Stimulated activated CD4-positive, alpha-beta T cell treated with anti-CD3 and anti-CD28 coated beads, Interleukin-1b, Interleukin-23, amount 100 ng/mL, for 24 hours (primary cell): ENCODE results near the gene POMGNT1.
A peak's percentile ranks its signal among the peaks of the same experiment; 100 is the strongest.

Source experiments
- DNase-seq, 4 experiments: peaks; one replicate each; pipeline ENCODE4 v3.0.0-alpha.2; 2020; ENCODE audit warnings: low read depth in 4 of 4, low spot score in 1 of 4

POMGNT1 gene

DNA sequence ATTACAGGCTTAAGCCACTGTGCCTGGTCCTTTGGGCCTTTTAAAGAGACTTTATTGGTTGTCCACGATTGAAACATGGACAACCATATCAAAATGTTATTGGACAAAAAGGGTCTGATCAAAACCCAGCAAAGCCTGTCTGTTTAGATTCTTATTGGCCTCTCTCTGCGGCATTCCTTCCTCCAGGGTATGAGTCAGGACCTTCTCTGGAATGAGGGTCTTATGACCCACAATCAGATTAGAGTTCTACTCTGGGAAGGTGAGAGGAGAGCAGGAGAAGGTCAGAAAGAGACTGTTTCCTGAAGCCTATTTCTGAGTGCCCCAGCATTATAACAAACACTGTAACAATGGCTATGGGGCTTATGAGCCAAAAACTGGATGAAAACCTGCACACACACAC, 12.8 kb upstream of the POMGNT1 start:
- no peak for DNase-seq

DNA sequence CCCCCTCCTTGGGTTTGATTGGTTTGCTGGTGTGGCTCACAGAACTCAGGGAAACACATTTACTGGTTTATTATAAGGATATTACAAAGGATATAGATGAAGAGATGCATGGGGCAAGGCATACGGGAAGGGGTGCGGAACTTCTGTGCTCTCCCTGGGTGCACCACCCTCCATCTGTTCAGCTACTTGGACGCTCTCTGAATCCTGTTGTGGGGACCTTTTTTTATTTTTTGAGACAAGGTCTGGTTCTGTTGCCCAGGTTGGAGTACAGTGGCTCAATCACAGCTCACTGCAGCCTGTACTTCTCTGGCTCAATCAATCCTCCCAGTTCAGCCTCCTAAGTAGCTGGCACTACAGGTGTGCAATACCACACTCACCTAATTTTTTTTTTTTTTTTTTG, 12.3 kb upstream of the POMGNT1 start:
- DNase-seq = no peak

DNA sequence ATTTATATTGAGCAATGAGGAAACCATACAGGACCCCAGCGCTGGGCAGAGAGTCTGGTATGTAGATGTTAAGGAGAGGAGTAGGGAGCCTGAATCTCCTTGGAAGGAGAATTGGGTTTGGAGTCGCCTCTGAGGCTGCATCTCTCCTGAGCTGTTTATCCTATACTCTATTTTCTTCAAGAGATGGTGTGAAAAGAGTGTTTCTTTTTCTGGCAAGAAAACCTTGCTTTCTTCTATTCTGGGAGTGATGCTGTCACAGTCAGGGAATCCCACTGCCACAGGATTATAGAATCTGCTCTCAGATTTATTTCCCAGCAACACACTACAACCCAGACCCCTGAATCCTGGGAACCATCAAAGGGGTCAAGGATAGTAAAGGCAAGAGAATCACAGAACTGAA, 8.2 kb upstream of the POMGNT1 start:
- DNase-seq = no peak

DNA sequence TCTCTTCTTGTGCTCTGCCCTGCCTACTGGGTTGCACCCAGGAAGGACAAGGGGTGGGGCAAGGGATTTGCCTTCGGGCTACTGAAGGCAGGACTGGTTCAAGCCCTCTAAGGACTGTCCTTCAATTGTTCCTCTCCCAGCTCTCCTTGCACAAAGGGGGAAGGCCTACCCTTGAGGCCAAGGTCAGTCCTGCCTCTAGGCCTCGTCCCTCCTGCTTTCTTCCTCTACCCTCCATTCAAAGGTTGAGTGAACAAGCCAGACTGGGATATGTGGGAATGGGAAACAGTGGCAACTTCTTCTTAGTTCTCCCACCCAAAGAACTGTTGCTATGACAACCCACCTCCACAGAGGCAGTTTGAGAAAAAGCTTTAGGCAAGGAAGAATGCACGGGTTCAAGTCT, 7.6 kb upstream of the POMGNT1 start:
- no peak for DNase-seq

DNA sequence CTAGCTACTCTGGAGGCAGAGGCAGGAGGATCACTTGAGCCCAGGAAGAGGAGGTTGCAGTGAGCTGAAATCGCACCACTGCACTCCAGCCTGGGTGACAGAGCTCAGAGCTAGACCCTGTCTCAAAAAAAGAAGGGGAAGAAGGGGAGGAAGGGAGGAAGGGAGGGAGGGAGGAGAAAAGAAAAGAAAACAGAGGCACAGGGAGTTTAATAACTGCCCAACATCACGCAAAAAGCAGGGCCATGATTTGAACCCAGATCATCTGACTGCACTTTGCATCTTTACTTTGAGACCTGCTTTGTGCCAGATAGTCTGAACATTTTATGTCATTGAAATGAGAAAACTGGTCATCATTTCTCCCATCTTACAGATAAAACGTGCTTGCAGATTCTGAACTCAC, 6.9 kb upstream of the POMGNT1 start:
- no peak for DNase-seq

DNA sequence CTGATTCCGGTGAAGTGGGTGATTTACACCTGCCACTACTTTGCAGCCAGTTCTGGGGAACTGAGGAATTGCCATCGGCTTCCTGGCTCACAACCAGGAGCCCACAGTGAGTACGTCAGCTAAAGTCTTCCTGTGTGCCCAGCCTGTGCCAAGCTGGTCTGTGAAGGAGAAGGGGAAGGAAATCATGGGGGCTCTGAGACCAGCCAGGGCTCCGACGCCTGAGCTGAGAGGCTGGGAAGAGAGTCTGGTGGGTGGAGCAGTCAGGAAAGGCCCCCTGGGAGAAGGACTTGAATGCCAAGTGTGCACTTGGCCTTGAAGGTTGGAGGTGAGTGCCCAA, 6.1 kb upstream of the POMGNT1 start:
- no peak for DNase-seq

DNA sequence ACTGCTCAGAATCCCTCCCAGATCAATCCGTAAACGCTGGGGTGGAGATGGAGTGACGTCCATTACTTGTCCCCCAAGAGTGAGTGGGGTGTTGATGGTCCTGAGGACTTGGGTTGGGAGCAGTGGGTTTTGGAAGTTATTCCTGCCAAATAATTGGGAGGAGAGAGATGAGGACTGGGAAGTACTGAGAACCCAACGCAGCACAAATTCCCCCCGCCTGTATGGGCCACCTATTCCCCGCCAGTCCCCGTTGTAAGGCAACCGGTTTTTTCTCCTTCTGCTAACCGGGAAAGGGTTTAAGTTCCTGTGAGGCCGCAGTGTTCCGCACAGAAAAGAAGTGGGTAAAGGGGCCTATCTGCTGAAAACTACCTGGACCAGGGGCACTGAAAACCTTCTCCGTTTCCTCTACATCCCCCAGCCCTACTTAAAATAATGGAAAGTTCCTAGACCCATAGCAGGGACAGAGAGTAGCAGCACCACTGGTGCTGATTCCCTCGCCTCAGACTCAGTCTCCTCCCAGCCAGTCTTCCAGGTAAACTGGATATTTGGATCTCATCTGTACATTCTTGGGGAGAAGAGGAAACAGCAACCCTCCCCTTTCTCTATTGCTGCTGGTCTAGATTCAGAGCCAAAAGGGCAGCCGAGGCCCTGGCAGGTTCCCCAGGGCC, 5.6 kb upstream of the POMGNT1 start:
- DNase-seq = no peak

DNA sequence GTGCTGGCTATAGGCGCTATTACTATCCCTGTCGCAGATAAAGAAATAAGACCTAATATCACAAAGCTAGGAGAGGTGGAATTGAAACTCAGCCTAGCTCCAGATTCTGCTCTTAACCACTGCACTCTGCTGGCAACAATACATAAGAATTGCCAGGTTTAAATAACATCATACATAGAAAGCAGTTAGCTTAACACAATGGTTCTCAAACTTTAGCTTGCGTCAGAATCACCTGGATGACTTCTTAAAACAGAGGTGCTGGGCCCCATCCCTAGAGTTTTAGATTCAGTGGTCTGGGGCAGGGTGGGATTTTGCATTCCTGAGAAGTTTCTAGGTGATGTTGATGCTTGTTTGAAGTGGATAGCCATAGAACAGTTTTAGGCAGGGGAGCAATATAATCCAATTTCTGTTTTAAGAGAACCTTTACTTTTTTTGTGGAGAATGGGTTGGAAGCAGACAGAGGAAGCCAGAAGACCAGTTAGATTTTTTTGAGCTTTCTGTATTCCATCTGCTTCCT, 1.1 kb upstream of the POMGNT1 start:
- DNase-seq = no peak

DNA sequence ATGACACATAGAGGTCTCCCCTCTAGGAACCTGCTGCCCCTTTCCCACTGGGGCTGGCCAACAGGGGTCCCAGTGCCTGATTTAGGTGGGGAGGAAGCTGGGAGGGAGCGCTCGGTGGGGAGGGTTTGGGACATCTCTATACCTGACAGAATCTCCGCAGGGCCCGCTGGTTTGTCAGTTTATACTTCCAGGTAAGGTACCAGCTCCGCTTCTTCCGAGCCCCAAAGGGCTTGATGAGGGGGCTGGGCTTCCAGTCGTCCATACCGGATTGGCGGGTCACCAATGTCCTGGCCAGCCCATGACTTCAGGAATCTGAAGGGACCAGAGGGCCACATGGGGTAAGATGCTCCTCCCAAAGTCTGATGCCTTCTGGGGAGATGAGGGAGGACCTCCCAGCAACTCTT, 672 bp downstream of the POMGNT1 start:
- no peak for DNase-seq

DNA sequence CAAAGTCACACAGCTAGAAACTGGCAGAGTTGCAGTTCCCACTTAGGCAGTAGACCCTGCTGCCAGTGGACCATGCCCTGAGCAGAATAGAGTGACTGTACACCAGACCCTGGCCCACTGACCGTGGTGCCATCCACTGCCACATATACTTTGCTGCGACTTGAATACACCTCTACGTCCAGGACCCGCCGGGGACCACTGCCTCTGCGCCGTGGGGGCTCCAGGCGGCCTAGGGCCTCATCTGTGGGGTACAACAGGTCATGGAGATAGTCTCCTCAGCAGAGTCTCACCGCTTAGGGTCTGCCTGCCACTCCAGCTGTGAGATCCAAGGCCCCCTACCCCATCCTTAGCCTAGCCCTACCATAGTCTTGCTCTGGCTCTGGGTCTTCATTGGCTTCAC, 1.6 kb downstream of the POMGNT1 start:
- DNase-seq = no peak

DNA sequence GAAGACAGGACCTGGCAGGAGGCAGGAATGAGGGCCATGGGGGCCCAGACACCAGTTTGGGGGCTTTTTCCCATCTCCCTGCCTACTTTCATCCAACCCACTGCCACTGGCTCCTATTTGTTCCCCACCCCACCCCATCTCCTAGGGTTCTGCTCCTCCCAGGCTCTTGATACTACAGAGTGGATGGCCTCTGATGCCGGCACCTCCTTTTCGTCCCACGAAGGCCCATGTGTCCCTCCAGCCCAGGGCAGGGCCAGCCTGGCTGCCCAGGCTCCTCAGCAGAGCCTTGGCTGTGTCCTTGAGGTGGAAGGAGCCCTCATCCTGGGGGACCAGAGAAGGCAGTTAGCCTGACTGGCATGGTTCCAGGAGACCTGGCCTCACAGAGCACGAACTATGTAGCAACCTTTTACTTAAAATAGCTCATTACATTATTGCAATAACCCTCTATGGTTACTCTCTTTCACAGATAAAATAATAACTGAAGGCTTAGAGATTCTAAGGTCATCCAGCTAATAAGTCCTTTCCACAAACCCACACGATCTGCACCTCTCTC, 3.5 kb downstream of the POMGNT1 start:
- no peak for DNase-seq

DNA sequence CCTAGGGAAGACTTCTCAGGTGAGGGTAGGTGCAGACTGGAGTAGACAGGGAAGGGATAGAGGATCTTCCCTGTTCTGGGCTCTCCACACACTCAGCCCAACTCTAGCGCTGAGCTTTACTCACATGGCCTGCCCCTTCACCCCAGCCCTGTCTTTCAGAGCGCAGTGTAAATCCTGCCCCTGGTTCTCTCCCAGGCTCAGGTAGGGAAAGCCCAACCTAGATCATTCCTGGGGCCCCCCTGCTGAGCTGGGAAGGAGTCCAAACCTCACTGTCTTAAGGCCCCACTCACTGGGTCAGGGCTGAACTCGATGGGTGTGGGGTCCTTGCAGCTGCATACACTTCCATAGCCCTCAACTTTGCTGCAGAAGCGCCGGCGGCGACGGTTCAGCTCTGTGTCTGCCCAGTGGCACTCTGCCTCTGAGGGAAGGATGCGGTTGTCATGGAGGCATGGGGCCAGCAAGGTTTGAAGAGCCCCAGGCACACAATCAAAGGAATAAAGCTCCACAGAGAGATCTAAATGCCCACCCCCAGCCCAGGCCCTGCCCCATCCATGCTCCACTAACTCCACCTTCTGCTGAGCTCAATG, 4.2 kb downstream of the POMGNT1 start:
- DNase-seq = no peak

DNA sequence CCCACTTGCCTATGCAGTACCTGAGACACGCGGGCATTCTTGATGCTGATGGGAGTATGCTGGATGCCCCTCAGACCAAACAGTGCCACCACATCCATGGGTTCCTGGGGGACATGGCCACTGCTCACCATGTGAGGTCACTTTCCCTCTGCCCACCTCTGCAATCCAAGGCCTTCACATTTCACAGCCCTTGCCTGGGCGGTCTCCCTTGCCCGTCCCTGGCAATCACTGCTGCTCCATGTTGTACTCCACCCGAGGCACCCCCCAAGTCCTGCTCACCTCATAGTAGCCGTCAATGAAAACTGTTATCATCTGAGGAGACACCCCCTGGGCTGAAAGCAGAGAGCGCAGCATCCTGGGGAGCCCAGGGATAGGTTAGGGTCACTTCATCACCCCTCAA, 4.9 kb downstream of the POMGNT1 start:
- no peak for DNase-seq

DNA sequence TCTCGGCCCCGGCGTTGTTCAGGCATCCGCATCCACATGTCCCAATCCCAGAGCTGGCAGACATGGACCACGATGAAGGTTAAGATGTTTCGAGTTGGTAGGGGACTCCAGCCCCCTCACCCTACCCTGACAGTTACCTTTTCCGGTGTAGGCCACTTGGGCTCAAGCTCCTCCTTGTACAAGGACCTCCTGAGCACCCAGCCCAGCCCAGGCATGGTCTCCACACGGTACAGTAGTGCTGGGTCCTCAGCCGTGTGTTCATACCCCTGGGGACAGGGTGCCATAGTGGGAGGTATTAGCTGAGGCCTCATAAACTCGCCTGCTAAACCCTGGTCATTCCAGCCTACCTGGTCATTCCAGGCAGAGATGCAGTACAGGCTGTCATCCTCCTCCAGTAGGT, 6.1 kb downstream of the POMGNT1 start:
- no peak for DNase-seq

DNA sequence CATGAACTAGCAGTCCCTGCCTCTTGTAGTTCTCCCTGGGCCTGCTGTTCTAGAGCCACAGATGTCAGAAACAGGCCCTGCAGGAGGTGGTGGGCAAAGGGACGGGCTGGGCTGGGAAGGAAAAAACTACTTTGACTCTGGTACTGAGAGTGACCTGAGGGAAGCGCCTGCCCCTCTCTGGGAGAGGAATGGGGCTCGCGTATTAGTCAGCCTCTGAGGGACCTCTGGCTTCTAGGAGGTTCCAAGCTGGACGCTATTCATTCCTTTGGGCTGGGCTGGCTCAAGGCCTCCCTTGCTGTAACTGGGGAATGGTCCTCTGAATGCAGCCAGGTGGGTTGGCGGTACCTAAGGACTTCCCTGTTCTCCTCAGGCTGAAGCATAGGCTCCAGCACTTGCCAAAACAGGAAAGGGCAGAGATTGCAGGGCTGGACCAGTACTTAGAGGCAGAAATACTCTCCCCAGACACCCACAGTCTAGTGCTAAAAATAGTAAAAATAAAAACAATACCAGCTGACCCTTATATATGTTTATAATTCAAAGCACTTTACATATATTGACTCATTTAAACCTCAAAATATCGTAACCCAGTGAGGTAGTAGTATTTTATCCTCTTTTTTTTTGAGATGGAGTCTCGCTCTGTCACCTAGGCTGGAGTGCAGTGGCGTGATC, 7.1 kb downstream of the POMGNT1 start:
- DNase-seq = no peak

DNA sequence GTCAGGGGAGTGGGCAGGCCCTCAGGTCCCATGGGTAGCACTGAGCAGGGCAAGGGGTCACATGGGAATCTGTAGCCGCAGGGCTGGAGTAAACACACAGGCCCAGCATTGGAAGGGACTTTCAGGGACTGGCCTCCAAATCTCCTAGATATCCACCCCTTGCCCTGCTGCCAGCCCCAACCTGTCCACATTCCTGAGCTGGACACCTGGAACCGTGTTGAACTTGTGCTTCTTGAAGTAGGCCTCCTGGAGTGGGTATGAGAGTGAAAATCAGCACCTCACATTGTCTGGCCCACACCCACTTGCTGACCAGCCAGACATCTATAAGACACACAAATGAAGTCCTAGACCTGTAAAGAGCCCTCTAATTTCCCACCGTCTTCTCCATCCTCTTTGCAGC, 7.7 kb downstream of the POMGNT1 start:
- DNase-seq = no peak

DNA sequence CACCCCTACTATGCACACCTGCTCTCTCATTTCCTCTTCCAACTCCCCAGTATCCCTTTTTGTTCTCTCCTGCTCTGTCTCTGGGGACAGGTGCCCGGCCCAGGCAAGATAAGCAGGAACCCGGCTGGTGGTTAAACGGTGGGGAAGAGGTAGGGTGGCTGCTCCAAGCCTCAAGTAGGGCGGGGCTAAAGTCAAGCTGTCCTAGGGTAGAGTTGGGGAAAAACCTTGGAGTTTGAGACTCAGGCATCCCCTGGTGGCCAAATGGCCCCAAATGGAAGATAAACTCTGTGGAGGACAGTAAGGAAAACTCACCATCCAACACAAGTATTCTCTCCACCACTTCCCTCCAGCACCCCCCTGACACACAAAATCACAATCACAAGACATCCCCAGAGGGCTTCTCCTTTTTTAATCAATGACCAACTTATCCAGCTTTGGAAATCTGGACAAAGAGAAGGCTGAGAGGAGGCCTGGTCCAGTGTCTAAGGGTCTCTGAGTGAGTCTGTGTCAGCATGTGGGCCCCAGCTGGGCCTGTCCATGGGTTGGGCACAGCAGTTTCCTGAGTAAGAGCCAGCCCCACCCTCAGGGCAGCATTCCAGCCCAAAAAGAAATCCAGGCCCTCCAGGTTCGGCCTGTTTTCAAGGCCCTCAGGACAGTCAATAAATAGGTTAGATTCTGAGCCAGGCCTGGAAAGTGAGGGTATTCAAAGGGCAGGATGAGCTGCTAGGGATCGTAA, 9.8 kb downstream of the POMGNT1 start:
- DNase-seq = no peak

DNA sequence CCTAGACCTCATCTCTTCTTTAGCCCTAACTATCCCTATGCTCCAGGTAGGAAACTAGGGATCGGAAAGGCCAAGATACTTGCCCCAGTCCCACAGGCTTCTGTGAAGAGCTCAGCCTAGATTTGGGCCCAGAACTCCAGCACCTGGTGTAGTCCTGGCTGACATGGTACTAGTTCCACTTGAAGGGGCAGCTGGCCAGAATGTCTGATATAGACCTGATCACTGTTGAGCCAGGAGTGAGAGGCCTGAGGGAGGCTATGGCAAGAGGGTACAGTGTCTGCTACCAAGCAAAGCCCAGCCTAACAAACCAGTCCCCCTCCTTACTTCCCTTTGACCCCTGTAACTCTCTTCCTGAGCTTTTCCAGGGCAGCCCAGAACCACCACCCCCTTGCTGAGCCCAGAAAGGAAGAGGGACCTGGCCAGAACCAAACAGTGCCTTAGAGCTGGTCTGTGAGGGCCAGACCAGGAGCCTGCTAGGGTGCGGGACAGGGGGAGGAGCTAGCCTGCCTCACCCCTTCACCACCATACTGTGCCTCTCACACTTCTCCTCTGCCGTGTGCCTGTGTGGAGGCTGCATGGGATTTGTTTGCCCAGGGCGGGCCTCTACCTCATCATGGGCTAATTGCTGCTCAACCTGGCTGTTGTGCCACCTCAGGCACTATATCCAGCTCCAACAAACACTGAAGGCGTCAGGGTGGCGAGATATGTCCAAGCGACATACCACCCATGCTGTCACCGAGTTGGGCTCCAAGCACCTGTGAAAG, 10.9 kb downstream of the POMGNT1 start:
- no peak for DNase-seq

DNA sequence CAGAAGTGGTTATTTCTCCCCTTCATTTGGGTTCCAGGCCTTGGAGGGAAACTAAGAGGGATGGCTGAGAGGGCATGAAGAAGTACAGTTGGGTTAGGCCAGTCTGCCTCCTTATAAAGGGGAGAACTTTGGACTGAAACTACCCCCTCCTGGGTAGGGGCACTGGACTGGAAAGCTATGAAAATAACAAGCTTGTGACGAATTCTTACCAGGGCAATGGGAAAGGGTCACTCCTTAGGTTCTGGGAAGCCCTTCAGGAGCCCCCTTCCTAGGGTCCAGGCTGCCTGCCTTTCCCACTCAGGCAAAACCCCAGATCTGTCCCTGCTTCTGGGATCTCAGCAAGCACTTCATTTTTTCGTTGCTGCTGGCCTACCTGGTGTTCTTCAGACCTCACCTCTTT, 12.2 kb downstream of the POMGNT1 start:
- DNase-seq = no peak

DNA sequence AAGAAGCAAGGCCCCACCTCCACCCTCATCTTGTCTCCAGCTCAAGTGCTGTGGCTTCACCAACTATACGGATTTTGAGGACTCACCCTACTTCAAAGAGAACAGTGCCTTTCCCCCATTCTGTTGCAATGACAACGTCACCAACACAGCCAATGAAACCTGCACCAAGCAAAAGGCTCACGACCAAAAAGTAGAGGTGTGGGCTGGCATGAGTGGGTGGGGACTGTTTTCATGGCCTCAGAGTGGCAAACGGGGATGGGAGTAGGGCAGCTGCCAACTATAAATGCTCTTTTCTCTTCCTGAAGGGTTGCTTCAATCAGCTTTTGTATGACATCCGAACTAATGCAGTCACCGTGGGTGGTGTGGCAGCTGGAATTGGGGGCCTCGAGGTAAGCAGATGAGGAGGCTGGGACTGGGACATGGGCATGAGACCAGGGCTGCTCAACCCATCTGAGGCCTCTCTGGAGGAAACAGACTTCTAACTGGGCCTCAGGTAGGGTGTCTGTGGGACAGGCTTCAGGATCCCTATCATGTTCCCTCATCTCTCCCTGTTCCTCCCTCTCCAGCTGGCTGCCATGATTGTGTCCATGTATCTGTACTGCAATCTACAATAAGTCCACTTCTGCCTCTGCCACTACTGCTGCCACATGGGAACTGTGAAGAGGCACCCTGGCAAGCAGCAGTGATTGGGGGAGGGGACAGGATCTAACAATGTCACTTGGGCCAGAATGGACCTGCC, 13.1 kb downstream of the POMGNT1 start:
- peak; percentile 31 to 40 (median 36) for DNase-seq
